ENCODE results near the gene INHBE.

Gene INHBE

DNA sequence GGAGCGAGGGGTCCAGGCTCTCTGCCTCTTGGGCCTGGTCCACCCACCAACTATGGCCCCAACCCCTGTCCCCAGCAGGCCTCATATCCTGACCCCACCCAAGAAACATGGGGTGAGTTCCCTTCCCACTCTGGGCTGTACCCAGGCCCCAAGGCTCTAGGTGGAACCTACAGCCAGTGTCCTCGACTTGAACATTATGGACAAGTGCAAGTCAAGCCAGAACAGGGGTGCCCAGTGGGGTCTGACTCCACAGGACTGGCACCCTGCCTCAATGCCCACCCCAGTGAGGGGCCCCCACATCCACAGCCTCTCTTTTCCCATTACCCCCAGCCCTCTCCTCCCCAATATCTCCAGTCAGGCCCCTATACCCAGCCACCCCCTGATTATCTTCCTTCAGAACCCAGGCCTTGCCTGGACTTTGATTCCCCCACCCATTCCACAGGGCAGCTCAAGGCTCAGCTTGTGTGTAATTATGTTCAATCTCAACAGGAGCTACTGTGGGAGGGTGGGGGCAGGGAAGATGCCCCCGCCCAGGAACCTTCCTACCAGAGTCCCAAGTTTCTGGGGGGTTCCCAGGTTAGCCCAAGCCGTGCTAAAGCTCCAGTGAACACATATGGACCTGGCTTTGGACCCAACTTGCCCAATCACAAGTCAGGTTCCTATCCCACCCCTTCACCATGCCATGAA, 16.0 kb downstream of the INHBE start:
- DNase-seq: no peak
- Mint-ChIP-seq H3K4me3 (no peak overlapping the region), H3K27ac (peak overlapping the region; percentile 67), H3K4me1 (peaks cover 32 to 47% of the 10 kb centered on the region in 2 donors), H3K36me3 (peaks cover 58 to 75% of the 10 kb centered on the region in 2 donors), H3K9me3 (no peaks in the 10 kb centered on the region), H3K27me3 (no peaks in the 10 kb centered on the region)
- no peak for ATAC-seq (replicated peaks)

DNA sequence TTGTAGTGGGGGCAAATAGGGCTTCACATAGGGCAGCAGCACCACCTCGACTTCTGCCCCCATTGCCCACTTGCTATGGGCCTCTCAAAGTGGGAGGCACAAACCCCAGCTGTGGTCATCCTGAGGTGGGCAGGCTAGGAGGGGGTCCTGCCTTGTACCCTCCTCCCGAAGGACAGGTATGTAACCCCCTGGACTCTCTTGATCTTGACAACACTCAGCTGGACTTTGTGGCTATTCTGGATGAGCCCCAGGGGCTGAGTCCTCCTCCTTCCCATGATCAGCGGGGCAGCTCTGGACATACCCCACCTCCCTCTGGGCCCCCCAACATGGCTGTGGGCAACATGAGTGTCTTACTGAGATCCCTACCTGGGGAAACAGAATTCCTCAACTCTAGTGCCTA, 16.6 kb downstream of the INHBE start:
- no peak overlapping the region for H3K27ac Mint-ChIP-seq
- no peak overlapping the region for H3K4me3 Mint-ChIP-seq
- DNase-seq (no peak), ATAC-seq (replicated peaks) (no peak)
- H3K9me3 Mint-ChIP-seq: no peaks in the 10 kb centered on the region
- no peaks in the 10 kb centered on the region for H3K27me3 Mint-ChIP-seq
- peaks cover 62 to 80% of the 10 kb centered on the region in 2 donors for H3K36me3 Mint-ChIP-seq
- peaks cover 37 to 52% of the 10 kb centered on the region in 2 donors for H3K4me1 Mint-ChIP-seq

DNA sequence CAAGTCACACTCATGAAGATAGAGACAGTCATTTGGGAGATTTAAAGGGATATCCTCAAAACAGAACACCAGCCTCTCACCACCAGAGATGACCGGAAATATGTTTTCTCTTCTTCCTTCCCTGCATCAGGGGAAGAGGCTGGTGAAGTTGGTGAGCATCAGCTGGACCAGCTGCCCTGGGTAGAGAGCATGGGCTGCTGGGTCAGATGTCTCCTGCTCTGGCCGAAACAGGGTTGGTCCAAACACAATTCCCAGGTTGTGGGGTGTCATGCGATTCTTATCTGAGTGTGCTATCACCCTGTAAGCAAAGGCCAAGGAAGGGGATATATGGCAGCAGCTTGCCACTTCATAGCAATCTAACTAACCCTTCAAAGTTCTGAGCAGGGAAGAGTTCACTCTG, 17.3 kb downstream of the INHBE start:
- peak overlapping the region; percentile 25 for H3K27ac Mint-ChIP-seq
- peaks cover 62 to 81% of the 10 kb centered on the region in 2 donors for H3K36me3 Mint-ChIP-seq
- no peaks in the 10 kb centered on the region for H3K9me3 Mint-ChIP-seq
- no peaks in the 10 kb centered on the region for H3K27me3 Mint-ChIP-seq
- DNase-seq: no peak
- no peak for ATAC-seq (replicated peaks)
- H3K4me3 Mint-ChIP-seq: peak overlapping the region in 1 of 2 donors; percentile 2
- H3K4me1 Mint-ChIP-seq: peaks cover 36 to 59% of the 10 kb centered on the region in 2 donors

DNA sequence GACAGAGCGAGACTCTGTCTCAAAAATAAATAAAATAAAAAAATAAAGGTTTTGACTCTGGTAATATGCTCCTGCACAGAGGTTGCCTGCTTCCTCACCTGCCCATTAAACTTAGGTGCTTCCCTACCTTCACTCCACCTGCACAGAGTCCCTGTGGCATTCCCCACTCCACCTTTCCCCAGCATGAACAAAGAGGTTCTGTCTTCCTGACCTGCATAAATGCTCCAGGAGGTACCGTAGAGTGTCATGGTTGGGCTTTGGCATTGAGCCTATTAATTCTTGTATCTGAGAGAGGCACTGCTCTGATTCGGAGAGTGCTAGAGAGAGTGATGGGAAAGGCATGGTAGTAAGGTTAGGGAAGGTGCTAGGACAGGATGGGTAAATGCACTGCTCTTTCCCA, 18.3 kb downstream of the INHBE start:
- ATAC-seq (replicated peaks) (no peak), DNase-seq (no peak)
- Mint-ChIP-seq H3K9me3 (no peaks in the 10 kb centered on the region), H3K4me1 (peaks cover 38 to 69% of the 10 kb centered on the region in 2 donors), H3K4me3 (no peak overlapping the region), H3K27ac (peak overlapping the region; percentile 1), H3K27me3 (no peaks in the 10 kb centered on the region), H3K36me3 (peaks cover 54 to 79% of the 10 kb centered on the region in 2 donors)

DNA sequence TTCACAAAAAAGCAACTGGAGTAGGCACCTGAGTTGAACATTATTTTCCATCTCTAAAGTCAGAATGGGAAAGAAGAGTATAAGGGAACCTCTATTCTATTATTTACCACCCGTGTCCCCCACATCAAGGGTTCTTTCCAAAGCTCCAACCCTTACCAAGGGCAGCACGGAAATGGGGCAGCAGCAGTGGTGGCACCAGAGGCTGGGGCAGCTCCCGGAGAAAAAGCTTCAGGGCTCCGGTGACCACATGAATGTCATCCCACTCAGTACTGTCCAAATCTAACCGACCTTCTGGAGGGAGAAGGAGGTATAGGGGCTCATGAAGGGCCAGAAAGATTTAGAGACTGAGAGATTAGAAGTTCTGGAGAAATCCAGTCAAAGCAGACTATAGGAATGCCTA, 18.8 kb downstream of the INHBE start:
- DNase-seq (no peak), ATAC-seq (replicated peaks) (no peak)
- H3K4me1 Mint-ChIP-seq: peaks cover 43 to 74% of the 10 kb centered on the region in 2 donors
- H3K9me3 Mint-ChIP-seq: no peaks in the 10 kb centered on the region
- H3K27ac Mint-ChIP-seq: peak overlapping the region; percentile 70
- peak overlapping the region; percentile 39 to 52 for H3K4me3 Mint-ChIP-seq
- H3K27me3 Mint-ChIP-seq: no peaks in the 10 kb centered on the region
- H3K36me3 Mint-ChIP-seq: peaks cover 52 to 81% of the 10 kb centered on the region in 2 donors

DNA sequence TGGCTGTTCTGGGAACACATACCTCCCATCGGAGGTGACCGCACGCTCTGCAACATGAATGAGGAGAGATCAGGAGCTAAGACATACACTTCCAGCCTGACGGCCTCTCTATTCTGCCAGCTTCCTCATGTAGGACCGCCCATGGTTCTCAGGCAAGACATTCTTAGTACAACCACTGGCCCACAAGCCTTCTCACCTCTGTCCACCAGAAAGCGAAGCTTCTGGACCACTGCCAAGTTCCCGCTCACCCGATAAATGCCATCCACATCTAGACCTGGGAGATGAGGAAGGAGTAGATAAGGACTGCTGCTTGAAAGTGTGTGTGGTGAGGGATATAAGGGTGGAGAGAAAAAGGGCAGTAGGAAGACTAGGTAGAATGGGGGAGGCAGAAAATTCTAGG, 19.3 kb downstream of the INHBE start:
- peaks cover 44 to 80% of the 10 kb centered on the region in 2 donors for H3K4me1 Mint-ChIP-seq

DNA sequence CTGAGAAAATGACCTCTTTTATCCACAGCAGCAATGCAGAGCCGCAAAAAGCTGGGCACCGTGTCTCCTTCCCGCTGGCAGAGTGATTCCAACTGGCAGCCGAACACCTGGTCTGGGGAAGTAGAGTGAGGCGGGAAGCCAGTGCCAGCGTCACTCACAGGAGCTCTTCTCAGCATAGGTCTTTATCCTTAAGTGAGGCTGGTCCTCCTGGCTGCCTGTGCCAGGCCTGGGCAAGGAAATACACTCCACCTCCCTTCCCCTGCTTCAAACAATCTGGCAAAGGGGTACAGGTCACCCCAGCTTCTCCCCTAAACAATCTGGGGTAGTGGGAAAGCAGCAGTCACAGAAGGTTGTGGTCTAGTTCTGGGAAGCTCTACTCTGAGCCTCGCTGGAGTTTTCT, 19.8 kb downstream of the INHBE start:
- Mint-ChIP-seq H3K36me3 (peaks cover 51 to 72% of the 10 kb centered on the region in 2 donors), H3K4me3 (peak overlapping the region; percentile 39 to 52), H3K9me3 (no peaks in the 10 kb centered on the region), H3K27ac (peak overlapping the region; percentile 70), H3K4me1 (peaks cover 49 to 84% of the 10 kb centered on the region in 2 donors), H3K27me3 (no peaks in the 10 kb centered on the region)
- ATAC-seq (replicated peaks) (no peak), DNase-seq (no peak)

More for the DNA sequence above, 19.3 kb downstream of the INHBE start:
- Mint-ChIP-seq H3K9me3 (no peaks in the 10 kb centered on the region), H3K36me3 (peaks cover 51 to 76% of the 10 kb centered on the region in 2 donors), H3K4me3 (peak overlapping the region; percentile 39 to 52), H3K27me3 (no peaks in the 10 kb centered on the region), H3K27ac (peak overlapping the region; percentile 70)
- DNase-seq (no peak), ATAC-seq (replicated peaks) (no peak)

DNA sequence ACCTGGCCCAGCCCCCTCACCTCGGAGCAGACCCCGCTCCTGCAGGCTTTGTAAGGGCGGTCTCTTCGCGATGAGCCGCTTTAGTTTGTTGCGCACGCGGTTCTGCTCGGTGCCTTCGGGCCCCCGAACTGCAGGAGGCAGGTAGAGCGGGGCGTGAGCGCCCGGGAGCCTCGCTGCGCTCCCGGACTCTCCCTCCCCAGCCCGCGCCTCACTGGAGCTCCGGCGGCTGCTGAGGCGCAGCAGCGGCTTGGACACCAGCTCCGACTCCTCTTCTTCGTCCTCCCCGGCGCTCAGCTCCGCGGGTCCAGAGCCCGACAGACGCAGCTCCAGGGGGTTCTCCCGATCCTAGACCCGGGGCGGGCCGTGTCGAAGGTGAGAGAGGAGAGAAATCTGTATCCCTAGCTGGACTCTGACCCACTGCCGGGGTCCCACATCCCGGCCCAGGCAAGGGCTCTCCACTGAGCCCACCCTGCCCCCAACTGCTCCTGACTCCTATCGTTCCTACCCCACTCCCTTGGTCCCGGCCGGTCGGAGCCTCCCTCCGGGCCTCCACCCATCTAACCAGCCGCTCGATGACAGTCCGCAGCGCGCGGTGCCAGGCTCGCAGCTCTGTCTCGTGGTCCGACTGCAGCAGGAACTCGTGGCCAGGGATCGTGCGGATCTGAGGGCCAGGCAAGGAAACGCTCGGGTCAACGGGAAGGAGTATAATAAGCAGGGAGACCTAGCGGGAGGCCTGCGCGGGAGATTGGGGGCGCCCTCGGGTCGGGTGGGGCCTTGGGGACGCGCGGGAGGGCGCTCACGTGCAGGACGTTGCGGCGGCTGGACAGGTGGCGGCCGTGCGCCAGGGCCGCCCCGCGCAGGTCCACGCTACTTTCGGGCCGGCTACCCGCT, 20.4 kb downstream of the INHBE start:
- H3K4me3 Mint-ChIP-seq: peak overlapping the region; percentile 98
- no peak for DNase-seq
- H3K4me1 Mint-ChIP-seq: peaks cover 51 to 91% of the 10 kb centered on the region in 2 donors
- peak overlapping the region; percentile 100 for H3K27ac Mint-ChIP-seq
- H3K27me3 Mint-ChIP-seq: no peaks in the 10 kb centered on the region
- ATAC-seq (replicated peaks): no peak
- no peaks in the 10 kb centered on the region for H3K9me3 Mint-ChIP-seq
- peaks cover 51 to 72% of the 10 kb centered on the region in 2 donors for H3K36me3 Mint-ChIP-seq

DNA sequence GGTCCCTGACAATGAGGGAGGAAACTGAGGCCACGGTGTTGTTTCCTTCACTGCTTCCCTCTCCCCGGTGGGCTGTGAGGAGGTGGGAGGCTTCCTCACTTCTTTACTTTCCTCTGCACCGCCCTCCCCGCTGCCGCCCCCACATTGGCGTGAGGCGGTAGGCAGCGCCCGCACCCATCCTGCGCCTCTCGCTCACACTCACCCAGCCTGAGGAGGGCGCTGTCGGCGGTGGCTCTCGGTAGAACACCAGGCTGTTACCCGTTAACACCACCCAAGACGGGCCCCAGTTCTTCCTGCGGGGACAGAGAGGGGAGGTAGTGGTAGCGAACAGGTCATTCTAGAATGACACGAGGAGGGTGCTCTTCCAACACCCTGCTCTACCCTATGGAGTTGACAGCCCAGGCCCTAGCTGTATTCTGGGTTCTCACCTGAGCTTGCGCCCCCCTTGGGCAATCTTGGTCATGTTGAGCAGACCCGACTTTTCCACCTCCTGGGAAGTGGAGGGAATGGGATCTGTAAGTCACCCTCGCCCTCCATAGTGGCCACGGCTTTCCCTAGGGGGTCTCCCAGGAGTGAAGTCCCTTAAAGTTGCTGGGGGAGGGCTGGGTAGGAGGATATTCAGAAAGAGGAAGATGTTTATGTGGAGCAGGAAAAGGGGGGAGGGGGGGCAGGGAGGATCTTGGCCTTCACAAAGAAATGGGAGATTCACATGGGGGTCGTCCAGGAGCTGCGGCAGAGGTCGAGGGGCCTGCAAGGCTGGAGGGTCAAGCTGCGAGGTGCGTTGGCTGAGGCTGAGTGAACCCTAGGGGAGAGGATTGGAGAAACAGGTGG, 21.3 kb downstream of the INHBE start:
- Mint-ChIP-seq H3K4me1 (peaks cover 59 to 93% of the 10 kb centered on the region in 2 donors), H3K27ac (peak overlapping the region; percentile 100), H3K36me3 (peaks cover 44 to 71% of the 10 kb centered on the region in 2 donors), H3K27me3 (no peaks in the 10 kb centered on the region), H3K4me3 (peak overlapping the region; percentile 98), H3K9me3 (no peaks in the 10 kb centered on the region)
- DNase-seq (peak; percentile 69), ATAC-seq (replicated peaks) (peak; percentile 49 to 59)

DNA sequence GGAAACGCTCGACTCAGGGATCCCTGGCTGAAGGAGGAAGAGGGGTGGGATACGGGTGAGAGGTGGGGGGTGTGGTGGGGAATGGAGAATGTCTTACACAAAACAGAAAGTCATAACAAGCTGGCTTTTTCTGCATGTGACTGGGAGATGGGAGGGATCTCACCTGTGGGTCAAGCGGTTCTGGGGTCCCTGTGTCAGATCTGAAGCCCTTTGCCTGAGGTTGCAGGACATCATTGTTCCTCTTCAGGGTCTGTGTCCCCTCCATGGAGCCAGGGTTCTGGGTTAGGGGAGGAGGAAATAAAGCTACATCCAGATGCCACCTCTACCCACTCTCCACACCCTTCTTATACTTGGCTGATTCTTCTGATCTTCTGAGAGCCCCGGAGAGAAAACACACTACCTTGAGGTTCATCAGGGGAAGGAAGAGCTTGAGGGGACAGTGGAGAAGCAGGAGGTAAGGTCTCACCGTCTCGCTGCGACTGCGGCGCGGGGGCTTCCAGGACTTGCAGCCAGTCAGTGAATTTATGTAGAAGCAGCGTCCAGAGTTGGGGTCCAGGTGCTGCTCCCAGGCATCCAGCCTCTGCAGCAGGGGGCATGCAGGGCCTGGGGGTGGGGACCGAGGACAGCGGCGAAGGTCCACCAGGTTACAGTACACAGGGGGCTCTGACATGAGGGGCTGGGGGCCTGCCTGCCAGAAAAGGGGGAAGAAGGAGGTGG, 22.0 kb downstream of the INHBE start:
- Mint-ChIP-seq H3K27me3 (no peaks in the 10 kb centered on the region), H3K36me3 (peaks cover 39 to 66% of the 10 kb centered on the region in 2 donors), H3K9me3 (no peaks in the 10 kb centered on the region), H3K27ac (peak overlapping the region; percentile 100), H3K4me3 (peak overlapping the region; percentile 98), H3K4me1 (peaks cover 61 to 91% of the 10 kb centered on the region in 2 donors)
- peak in 1 of 2 donors; percentile 12 for ATAC-seq (replicated peaks)
- DNase-seq: no peak

DNA sequence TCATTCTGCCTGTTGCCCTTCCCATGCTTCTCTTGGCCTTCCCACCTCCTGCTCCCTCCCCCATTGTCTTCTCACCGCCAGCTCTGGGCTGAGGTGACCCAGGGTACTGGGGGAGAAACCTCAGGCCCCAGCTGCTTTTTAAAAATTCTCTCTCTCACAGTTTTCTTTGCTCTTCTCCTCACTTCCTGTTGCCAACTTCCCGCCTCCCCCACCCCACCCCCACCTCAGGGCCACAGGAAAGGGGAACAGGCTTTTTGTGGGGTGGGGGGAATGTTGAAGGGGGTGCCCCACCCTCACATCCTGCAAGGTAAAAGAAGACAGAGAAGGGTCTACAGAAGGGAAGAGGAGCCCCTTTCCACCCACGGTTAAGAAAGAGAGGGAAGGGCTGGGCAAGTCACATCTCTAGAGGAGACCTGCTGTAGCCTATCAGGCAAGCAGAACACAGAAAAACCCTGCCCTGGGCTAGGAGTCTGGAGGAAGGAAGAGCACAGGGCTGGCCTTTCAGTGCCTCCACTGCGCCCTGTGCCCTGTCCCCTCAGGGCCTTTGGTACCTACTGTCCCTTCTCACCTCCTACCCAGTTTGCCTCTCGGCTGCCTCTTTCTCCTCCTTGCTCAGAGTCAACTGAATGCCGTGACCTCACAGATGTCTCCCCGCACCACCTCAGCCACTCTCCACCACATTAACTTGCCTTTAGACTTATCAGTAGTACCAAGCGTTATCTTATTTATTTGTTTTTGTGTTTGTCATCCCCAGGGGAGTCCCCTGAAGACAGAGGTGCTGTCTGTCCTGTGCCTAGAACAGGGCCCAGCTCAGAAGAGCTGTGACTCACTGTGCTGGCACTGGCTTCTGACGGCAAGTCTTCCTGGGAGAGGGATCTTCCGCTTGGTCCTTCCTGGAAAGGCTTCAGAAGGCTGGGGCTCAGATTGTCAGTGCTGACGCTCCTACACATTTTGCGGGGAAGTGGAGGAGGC, 22.9 kb downstream of the INHBE start:
- H3K27ac Mint-ChIP-seq: peak overlapping the region; percentile 100
- no peaks in the 10 kb centered on the region for H3K27me3 Mint-ChIP-seq
- peak overlapping the region; percentile 98 for H3K4me3 Mint-ChIP-seq
- H3K4me1 Mint-ChIP-seq: peaks cover 60 to 86% of the 10 kb centered on the region in 2 donors
- H3K36me3 Mint-ChIP-seq: peaks cover 32 to 60% of the 10 kb centered on the region in 2 donors
- peak; percentile 44 for DNase-seq
- H3K9me3 Mint-ChIP-seq: no peaks in the 10 kb centered on the region
- peak; percentile 64 for ATAC-seq (replicated peaks)

DNA sequence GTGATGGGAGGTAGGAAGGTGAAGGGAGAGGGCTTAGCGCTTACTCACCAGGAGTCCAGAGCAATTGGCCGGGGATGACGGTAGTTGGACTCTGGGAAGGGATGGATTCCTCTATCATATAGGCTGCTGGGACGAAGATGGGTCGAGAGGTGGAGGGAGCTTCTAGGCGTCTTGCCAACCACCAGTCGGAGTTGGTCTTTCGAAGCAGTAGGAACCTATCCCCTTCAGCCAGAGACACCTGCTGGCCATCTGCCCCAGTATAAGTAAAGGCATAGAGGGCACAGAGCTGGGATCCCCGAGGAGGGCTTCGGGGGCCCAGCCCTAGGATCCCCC, 23.9 kb downstream of the INHBE start:
- DNase-seq (no peak), ATAC-seq (replicated peaks) (no peak)
- Mint-ChIP-seq H3K9me3 (no peaks in the 10 kb centered on the region), H3K27me3 (no peaks in the 10 kb centered on the region), H3K4me3 (peak overlapping the region; percentile 98), H3K4me1 (peaks cover 60 to 84% of the 10 kb centered on the region in 2 donors), H3K36me3 (peaks cover 25 to 52% of the 10 kb centered on the region in 2 donors), H3K27ac (peak overlapping the region; percentile 100)

Data from stimulated activated naive B cell treated with anti-CD40 and anti-IgM and Interleukin-4, amounts not matched to agents 10 μg/mL and 1 μg/mL and 100 μg/mL, for 72 hours (primary cell).